Upper lobe of left lung (tissue), 6 donors: ENCODE data around the gene SPCS1. TPM values are rescaled to one million over a fixed set of nuclear protein-coding genes. Genes with fewer than 3 reads are reported as not detected.

Experiments
- ATAC-seq, 2 donors: fragments of 200-7000 bp; cut with Tn5 transposase; one replicate each; pipeline ENCODE4 v1.9.1; 2022; ENCODE audit warnings: mild to moderate bottlenecking in 2 of 2, moderate library complexity in 2 of 2; ENCODE audit not compliant: low FRiP score in 2 of 2
- DNase-seq, 2 donors: peaks; one replicate each; pipeline ENCODE4 v3.0.0-alpha.2; 2019 to 2020
- H3K27ac ChIP-seq, 4 donors: fragments of 200-600 bp; sonication (generic); one replicate each; pipeline ENCODE4 v1.5.1; 2016 to 2019
- H3K27me3 ChIP-seq, 4 donors: fragments of 200-600 bp; sonication (generic); one replicate each; pipeline ENCODE4 v1.5.1; 2017 to 2019
- H3K36me3 ChIP-seq, 4 donors: fragments of 200-600 bp; sonication (generic); one replicate each; pipeline ENCODE4 v1.5.1; 2016 to 2019
- H3K4me1 ChIP-seq, 4 donors: fragments of 200-600 bp; sonication (generic); one replicate each; pipeline ENCODE4 v1.5.1; 2018 to 2019
- H3K4me3 ChIP-seq, 4 donors: fragments of 200-600 bp; sonication (generic); one replicate each; pipeline ENCODE4 v1.5.1; 2017 to 2019; ENCODE audit warnings: mild to moderate bottlenecking in 2 of 4, moderate library complexity in 1 of 4
- H3K9me3 ChIP-seq, 4 donors: fragments of 200-600 bp; sonication (generic); one replicate each; pipeline ENCODE4 v1.5.1; 2018 to 2019
- EP300 ChIP-seq, 4 donors: sonication (generic); formaldehyde crosslinking; IDR thresholded peaks; one replicate each; pipeline ENCODE4 v1.5.1; 2017; ENCODE audit warnings: antibody characterized with exemption in 4 of 4, control low read depth in 2 of 4
- POLR2A ChIP-seq, 4 donors: fragments of 450-650 bp; IDR thresholded peaks; one replicate each; pipeline ENCODE4 v1.5.1; 2016 to 2017; ENCODE audit warnings: antibody characterized with exemption in 4 of 4, mild to moderate bottlenecking in 2 of 4
- POLR2AphosphoS5 ChIP-seq, 2 donors: sonication (generic); formaldehyde crosslinking; IDR thresholded peaks; one replicate each; pipeline ENCODE4 v1.5.1; 2017; ENCODE audit warnings: antibody characterized with exemption in 2 of 2
- WGBS, 2 donors: methylation state at CpG; one replicate each; pipeline ENCODE4 v1.1.5; 2017 to 2018; 5-methylcytosine and 5-hydroxymethylcytosine counted together
- total RNA-seq, 6 donors: library from RNA; depleted of rRNA in 4 of 6; stranded (reverse); fragments of >200 nt in 4 of 6; gene quantifications; one replicate each; pipeline versions ENCODE4 v1.1.0 to v1.2.1, GENCODE V29; 2016 to 2021
- TF ChIP-seq, protein P1 (sequence below), 6 experiments: fragments of 450-650 bp in 4 of 6; fragments of 200-600 bp in 2 of 6; sonication (generic) in 2 of 6; IDR thresholded peaks; one replicate each; pipeline ENCODE4 v1.5.1; 2016 to 2019; ENCODE audit warnings: antibody characterized with exemption in 6 of 6
- donor health status: DM: no; HTN: no; CAD: no; lungs with moderate emphysema.
- donor health status: DM: no; HTN: yes; CAD: no; lungs with severe emphysema.

Gene SPCS1
- total RNA-seq, 6 donors from 2014 or later, result 13.6 to 92.4 (median 77.6) TPM

DNA sequence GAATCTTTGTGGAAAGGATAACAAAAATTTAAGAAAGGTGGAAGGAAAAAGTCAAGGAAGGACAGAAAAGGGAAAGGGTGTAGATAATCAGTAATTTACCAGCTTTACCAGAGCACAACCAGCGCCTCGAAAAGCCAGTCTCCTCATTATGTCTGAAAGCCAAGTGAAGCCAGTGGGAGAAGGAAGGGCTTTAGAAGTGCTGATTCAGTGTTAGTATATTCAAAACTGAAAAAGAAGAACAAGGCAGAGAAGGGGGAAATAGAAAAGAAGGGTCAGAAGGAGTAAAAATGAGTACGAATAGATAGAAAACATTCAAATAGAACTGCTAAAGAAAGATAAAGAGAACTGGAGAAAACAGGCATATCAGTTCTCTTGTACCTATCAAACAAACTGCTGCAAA, 24.3 kb upstream of the SPCS1 start:
- no peak overlapping the region for H3K4me3 ChIP-seq
- ATAC-seq, result no peak
- 60 to 72% methylated on average over 3 of the region's 3 CpGs for WGBS, 2 donors

GRCh38 chr3:52682016-52682415, 23.9 kb upstream of the SPCS1 start:
- H3K9me3 ChIP-seq, result no peaks in the 10 kb centered on the region
- H3K27me3 ChIP-seq, result no peaks in the 10 kb centered on the region
- ATAC-seq (peak in 1 of 2 donors; percentile 15), DNase-seq (peak in 1 of 2 donors; percentile 44)
- H3K4me3 ChIP-seq, result no peak overlapping the region
- H3K4me1 ChIP-seq, result peaks cover 40 to 70% (median 49%) of the 10 kb centered on the region in 4 donors
- H3K36me3 ChIP-seq, result peaks cover 0 to 41% (median 18%) of the 10 kb centered on the region in 4 donors
- H3K27ac ChIP-seq, result peak overlapping the region; percentile 32 to 99 (median 50)
- TF ChIP-seq EP300 (IDR thresholded peaks at IDR 0.05), result no peak
- TF ChIP-seq POLR2AphosphoS5 (IDR thresholded peaks at IDR 0.05), result no peak
- no peak for TF ChIP-seq POLR2A (IDR thresholded peaks at IDR 0.05)
- TF ChIP-seq, protein P1, sequence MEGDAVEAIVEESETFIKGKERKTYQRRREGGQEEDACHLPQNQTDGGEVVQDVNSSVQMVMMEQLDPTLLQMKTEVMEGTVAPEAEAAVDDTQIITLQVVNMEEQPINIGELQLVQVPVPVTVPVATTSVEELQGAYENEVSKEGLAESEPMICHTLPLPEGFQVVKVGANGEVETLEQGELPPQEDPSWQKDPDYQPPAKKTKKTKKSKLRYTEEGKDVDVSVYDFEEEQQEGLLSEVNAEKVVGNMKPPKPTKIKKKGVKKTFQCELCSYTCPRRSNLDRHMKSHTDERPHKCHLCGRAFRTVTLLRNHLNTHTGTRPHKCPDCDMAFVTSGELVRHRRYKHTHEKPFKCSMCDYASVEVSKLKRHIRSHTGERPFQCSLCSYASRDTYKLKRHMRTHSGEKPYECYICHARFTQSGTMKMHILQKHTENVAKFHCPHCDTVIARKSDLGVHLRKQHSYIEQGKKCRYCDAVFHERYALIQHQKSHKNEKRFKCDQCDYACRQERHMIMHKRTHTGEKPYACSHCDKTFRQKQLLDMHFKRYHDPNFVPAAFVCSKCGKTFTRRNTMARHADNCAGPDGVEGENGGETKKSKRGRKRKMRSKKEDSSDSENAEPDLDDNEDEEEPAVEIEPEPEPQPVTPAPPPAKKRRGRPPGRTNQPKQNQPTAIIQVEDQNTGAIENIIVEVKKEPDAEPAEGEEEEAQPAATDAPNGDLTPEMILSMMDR (IDR thresholded peaks at IDR 0.05), result no peak

More for the DNA sequence above, 24.3 kb upstream of the SPCS1 start:
- H3K9me3 ChIP-seq, result no peaks in the 10 kb centered on the region
- H3K36me3 ChIP-seq, result peaks cover 0 to 42% (median 22%) of the 10 kb centered on the region in 4 donors
- H3K27me3 ChIP-seq, result no peaks in the 10 kb centered on the region
- peak overlapping the region; percentile 32 to 99 (median 50) for H3K27ac ChIP-seq
- no peak for DNase-seq
- no peak for TF ChIP-seq EP300 (IDR thresholded peaks at IDR 0.05)
- TF ChIP-seq, protein P1 (IDR thresholded peaks at IDR 0.05), result no peak
- no peak for TF ChIP-seq POLR2A (IDR thresholded peaks at IDR 0.05)
- no peak for TF ChIP-seq POLR2AphosphoS5 (IDR thresholded peaks at IDR 0.05)
- H3K4me1 ChIP-seq, result peaks cover 36 to 66% (median 44%) of the 10 kb centered on the region in 4 donors

DNA sequence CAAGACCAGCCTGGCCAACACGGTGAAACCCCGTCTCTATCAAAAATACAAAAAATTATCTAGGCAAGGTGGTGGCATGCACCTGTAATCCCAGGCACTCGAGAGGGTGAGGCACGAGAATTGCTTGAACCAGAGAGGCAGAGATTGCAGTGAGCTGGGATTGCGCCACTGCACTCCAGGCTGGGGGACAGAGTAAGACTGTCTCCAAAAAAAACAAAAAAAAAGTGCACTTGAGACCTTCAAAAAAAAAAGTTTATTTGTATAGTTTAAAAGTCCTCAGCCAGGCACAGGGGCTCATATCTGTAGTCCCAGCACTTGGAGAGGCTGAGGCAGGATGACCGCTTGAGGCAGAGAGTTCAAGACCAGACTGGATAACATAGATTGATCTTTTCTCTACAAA, 22.3 kb upstream of the SPCS1 start:
- peaks cover 44 to 80% (median 53%) of the 10 kb centered on the region in 4 donors for H3K4me1 ChIP-seq
- ATAC-seq (no peak), DNase-seq (peak in 1 of 2 donors; percentile 85)
- WGBS, 2 donors, result 64 to 74% methylated on average over 6 of the region's 6 CpGs
- TF ChIP-seq EP300 (IDR thresholded peaks at IDR 0.05) (no peak), POLR2AphosphoS5 (IDR thresholded peaks at IDR 0.05) (peak in 1 of 2 donors; percentile 11), POLR2A (IDR thresholded peaks at IDR 0.05) (no peak)
- TF ChIP-seq, protein P1 (IDR thresholded peaks at IDR 0.05), result no peak
- no peak overlapping the region for H3K4me3 ChIP-seq
- no peaks in the 10 kb centered on the region for H3K27me3 ChIP-seq
- H3K9me3 ChIP-seq, result no peaks in the 10 kb centered on the region
- H3K36me3 ChIP-seq, result peaks cover 9 to 44% (median 18%) of the 10 kb centered on the region in 4 donors
- H3K27ac ChIP-seq, result peak overlapping the region in 3 of 4 donors; percentile 3 to 99 (median 11)

GRCh38 chr3:52684184-52684583, 21.7 kb upstream of the SPCS1 start:
- DNase-seq (no peak), ATAC-seq (no peak)
- Histone ChIP-seq H3K9me3 (no peaks in the 10 kb centered on the region), H3K27me3 (no peaks in the 10 kb centered on the region), H3K4me1 (peaks cover 40 to 76% (median 48%) of the 10 kb centered on the region in 4 donors), H3K4me3 (peak overlapping the region in 1 of 4 donors; percentile 82), H3K36me3 (peaks cover 15 to 44% (median 22%) of the 10 kb centered on the region in 4 donors), H3K27ac (peak overlapping the region in 3 of 4 donors; percentile 92 to 99 (median 97))
- TF ChIP-seq POLR2AphosphoS5 (IDR thresholded peaks at IDR 0.05), result no peak
- no peak for TF ChIP-seq EP300 (IDR thresholded peaks at IDR 0.05)
- TF ChIP-seq, protein P1 (IDR thresholded peaks at IDR 0.05), result no peak
- no peak for TF ChIP-seq POLR2A (IDR thresholded peaks at IDR 0.05)
- WGBS, 2 donors, result 54 to 66% methylated on average over 5 of the region's 5 CpGs

DNA sequence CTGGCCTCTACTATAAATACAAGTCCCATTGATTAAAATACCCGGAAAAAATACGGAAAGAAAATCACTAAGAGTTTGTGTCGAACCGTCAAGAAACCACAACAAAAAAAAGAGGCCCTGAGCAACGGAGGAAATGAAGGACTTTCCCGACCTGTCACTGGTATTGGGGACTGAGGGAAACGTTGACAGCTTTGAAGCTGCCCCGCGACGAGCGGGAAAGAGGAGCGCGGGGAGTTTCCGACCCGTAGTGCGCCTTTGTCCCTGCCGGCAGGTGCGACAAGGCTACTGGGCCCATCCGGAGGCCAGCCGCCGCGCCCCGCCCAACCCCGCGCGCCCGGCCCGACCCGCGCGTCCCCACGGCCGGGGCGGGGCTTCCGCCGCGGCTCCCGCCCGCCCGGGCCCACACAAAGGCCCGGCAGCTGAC, 20.6 kb upstream of the SPCS1 start:
- H3K27me3 ChIP-seq, result no peaks in the 10 kb centered on the region
- peaks cover 36 to 65% (median 42%) of the 10 kb centered on the region in 4 donors for H3K4me1 ChIP-seq
- H3K27ac ChIP-seq, result peak overlapping the region; percentile 92 to 99 (median 96)
- 1% methylated on average over 17 to 18 of the region's 41 CpGs for WGBS, 2 donors
- TF ChIP-seq POLR2AphosphoS5 (IDR thresholded peaks at IDR 0.05) (peak in 1 of 2 donors; percentile 4), EP300 (IDR thresholded peaks at IDR 0.05) (no peak), POLR2A (IDR thresholded peaks at IDR 0.05) (peak in 1 of 4 donors; percentile 46)
- TF ChIP-seq, protein P1 (IDR thresholded peaks at IDR 0.05), result no peak
- ATAC-seq, result peak; percentile 91 to 96
- H3K36me3 ChIP-seq, result peaks cover 22 to 44% (median 32%) of the 10 kb centered on the region in 4 donors
- DNase-seq, result peak; percentile 88 to 97
- peak overlapping the region; percentile 44 to 82 (median 71) for H3K4me3 ChIP-seq
- no peaks in the 10 kb centered on the region for H3K9me3 ChIP-seq
